NOMO-1 treated with dmso at 0.1 percent for 144 hours (cell line): ENCODE results near the gene STON2.
A peak's percentile ranks its signal among the peaks of the same experiment; 100 is the strongest.
"Not testable (repeated sequence)": the region's sequence is repeated elsewhere in the genome, so short reads cannot be mapped to it uniquely, and the experiment has no call there.

Source experiments
- DNase-seq: peaks from one replicate; lab custom pipeline; 2025; ENCODE audit not compliant: unreplicated experiment; lab: John Stamatoyannopoulos, UW

The STON2 gene, protein sequence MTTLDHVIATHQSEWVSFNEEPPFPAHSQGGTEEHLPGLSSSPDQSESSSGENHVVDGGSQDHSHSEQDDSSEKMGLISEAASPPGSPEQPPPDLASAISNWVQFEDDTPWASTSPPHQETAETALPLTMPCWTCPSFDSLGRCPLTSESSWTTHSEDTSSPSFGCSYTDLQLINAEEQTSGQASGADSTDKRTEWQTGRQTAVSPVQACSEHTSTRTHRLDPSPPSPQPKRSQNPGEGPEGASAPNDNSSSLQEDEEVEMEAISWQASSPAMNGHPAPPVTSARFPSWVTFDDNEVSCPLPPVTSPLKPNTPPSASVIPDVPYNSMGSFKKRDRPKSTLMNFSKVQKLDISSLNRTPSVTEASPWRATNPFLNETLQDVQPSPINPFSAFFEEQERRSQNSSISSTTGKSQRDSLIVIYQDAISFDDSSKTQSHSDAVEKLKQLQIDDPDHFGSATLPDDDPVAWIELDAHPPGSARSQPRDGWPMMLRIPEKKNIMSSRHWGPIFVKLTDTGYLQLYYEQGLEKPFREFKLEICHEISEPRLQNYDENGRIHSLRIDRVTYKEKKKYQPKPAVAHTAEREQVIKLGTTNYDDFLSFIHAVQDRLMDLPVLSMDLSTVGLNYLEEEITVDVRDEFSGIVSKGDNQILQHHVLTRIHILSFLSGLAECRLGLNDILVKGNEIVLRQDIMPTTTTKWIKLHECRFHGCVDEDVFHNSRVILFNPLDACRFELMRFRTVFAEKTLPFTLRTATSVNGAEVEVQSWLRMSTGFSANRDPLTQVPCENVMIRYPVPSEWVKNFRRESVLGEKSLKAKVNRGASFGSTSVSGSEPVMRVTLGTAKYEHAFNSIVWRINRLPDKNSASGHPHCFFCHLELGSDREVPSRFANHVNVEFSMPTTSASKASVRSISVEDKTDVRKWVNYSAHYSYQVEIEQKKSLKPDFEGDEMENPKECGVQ

DNA sequence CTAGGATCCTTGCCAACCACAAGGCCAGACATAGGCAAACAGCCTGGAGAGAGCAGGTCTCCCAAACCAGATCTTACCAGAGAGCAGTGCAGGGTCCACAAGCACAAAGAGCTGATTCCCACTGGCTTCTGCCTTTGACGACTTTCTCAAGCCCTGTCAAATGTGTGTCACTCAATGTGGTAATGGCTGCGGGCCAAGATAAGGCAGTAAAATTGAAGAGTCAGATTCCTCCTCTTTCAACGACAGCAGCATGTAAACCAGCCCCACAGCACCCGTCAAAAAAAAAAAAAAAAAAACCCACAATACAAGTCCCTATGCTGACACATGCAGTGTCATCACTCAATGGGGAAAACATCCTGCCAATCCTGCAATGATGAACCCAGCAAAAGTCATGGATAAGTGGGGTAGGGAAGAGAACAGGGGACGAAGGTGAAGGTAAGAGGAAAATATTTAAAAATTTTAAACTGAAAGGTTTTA lies at the start of gene STON2:
Gene STON2, minus strand, starts transcription at position 123 of the 477 bp plus-strand sequence. CDS start 1,942 bp downstream, outside the sequence.
- no peak for DNase-seq

DNA sequence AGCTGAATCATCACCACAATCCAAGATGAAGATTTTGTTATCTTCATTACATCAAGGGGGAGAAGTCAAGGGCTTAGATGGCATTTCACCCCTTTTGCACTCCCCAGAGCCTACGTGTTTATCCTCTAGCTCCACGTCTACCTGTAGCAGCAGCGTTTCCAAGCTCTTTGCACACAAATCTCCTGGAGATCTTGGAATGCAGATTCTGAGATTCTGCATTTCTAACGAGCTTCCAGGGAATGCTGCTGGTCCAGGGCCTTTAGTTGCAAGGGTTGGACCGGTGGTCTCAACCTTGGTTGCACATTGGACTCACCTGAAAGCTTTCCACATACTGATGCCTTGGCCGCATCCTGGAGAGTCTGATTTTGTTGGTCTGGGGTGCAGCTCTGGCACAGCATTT lies 49.5 kb upstream of the STON2 start:
- no peak for DNase-seq

DNA sequence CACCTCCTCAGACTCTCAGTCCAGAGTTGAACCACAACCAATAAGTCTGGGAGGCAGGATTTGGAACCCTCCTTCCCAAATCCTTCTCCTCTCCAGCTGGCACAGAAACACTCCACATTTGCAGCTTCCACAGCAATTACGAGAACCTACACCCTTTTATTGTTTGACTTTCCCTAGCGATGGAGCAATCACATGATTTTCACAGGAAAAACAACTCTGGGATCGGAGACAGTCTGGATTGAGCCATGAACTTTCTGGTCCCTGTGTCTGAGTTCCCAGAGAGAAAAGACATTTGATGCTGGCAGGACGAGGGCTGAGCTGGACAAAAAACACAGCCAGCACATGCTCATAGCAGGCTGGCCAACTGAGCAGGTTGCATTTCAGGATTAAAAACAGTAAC lies 49.0 kb upstream of the STON2 start:
- DNase-seq = no peak

DNA sequence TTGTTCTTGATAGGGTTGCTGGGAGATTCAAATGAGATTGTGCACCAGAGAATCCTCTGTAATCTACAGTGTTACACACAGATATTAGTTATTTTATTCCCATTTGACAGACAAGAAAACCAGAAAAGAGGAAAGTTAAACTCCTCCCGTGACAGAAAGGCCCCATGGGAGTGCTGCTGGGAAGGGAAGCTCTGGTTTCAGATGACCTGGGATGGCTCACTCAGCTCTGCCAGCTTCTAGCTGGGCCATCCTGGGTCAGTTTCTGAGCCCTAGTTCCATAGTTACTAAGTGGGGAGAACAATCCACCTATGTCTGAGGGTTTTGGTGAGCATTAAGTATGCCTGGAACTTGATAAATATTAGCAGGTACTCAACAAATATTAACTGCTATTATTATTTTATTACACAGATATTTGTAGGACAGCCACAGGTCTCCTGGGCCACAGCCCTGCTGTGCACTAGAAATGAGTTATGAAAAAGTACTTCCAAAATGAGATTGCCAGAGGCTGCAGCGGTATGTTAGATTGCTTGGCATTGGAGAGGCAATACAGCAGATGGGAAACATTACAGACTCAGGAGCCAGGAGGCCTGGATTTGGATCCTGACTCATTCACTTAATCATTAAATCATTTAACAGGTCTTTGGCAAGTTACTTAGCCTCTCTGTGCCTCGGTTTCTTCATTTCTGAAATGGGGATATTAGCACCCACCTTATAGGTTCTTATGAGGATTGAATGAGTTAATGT lies 47.1 kb upstream of the STON2 start:
- no peak for DNase-seq

DNA sequence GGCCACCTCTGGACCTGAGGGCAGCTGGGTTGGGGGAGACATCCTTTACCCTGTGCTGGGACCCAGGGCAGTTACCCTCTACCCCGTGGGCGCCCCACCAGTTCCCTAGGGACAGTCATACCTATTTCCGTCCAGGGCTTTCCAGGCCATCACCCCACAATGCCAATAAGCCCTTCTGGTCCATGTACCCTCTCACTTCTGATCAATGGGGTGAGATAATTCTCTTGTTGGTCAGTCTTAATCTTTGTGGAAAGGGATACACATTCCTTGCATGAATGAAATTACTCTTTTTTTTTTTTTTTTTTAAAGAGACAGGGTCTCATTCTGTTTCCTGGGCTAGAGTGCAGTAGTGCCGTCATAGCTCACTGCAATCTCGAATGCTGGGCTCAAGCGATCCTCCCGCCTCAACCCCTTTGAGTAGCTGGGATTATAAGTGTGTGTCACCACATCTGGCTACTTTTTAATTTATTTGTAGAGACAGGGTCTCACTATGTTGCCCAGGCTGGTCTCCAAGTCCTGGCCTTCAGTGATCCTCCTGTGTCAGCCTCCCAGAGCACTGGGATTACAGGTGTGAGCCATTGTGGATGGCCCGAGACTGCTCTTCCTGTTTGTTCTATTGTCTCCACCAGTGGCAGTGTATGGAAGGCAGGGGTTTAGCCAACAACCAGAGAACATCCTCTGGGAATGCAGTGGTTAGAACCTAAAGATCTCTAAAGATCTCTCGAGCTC lies 46.3 kb upstream of the STON2 start:
- DNase-seq = no peak

DNA sequence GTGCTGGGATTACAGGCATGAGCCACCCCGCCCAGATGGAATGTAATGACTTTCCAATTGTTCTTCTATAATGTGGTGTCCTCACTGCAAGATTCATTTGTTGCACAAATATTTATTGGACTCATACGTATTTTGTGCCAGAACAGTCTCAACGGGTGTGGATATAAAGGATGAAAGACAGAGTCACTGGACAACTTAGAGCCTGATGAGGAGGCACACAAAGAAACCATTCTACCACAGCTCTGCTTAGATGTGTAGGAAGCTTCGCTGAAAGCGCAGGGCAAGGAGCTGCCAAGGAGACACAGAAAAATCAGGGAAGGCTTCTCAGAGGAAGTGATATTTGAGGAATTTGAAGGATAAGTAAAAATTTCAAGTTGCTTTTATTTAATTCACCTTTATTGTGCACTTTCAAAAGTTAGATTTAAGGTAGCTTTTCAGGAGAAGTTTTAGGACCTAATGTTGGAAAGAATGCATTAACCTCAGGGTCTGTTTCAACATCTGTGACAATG lies 41.6 kb upstream of the STON2 start:
- no peak for DNase-seq

DNA sequence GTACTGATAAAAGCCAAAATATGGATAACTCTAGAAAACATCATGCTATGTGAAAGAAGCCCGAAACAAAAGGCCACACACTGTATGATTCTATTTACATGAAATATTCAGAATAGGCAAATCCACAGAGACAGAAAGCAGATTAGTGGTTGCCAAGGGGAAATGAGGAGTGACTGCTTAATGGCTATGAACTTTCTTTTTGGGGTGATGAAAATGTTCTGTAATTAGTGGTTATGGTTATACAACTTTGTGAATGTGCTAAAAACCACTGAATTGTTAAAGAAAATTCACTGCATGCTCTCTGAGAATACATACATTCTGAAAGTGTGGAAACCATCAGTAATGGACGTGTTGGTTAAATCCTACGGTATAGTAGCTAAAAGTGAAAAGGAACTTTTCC lies 39.9 kb upstream of the STON2 start:
- DNase-seq = peak; percentile 30

DNA sequence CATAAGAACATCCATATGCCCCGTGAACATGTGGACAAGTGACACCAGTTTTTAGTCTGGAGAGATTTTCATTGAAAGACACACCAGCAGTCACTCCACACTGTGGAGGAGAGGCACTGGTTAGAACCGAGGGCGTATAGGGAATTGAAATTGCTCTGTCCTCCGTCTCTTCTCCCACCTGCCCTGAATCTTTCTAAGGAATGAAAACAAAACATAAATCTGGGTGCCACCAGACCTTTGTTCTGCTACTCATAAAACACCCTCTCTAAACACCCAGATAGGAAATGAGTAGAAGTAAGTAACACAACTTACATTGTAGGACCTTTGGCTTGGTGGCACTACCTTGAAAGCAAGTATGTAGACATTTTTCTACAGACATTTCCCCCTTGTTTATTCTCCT lies 37.1 kb upstream of the STON2 start:
- no peak for DNase-seq

DNA sequence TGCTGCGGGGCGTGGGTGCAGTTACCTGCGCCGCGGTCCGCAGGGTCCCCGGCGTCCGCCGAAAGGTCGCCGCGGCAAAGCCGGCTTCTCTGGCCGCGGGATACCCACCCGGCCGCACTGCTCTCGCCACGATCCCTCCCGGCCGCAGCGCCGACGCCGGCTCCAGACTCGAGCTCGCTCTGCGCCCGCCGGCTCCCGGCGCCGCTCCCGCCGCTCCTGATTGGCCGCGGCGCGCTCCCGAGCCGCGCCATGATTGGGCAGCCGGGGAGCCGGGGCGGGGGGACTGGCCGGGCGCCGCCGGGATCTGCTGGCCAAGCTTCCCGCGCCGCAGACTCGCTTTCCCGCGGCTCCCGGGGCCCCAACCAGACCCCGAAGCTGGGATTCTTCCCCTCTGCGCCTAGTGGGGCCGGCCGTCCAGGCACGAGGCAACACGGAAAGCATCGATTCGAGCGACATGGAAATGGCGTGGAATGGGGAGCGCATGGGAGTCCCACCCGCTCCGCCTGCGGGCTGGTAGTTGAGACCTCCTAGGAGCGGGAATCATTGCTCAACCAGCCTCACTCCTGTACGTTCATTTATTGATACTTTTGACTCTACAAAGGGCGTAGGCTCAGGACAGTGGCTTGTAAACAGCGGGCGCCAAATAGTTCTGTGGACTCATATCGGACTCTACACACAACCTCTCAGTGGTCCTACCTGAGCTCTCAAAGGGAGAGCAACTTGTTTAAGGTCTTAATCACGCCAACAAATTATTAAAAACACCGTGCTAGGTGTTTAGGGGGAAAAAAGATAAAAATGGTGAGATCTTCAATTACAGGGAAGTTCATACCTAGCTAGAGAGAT lies 36.4 kb upstream of the STON2 start:
- no peak for DNase-seq

DNA sequence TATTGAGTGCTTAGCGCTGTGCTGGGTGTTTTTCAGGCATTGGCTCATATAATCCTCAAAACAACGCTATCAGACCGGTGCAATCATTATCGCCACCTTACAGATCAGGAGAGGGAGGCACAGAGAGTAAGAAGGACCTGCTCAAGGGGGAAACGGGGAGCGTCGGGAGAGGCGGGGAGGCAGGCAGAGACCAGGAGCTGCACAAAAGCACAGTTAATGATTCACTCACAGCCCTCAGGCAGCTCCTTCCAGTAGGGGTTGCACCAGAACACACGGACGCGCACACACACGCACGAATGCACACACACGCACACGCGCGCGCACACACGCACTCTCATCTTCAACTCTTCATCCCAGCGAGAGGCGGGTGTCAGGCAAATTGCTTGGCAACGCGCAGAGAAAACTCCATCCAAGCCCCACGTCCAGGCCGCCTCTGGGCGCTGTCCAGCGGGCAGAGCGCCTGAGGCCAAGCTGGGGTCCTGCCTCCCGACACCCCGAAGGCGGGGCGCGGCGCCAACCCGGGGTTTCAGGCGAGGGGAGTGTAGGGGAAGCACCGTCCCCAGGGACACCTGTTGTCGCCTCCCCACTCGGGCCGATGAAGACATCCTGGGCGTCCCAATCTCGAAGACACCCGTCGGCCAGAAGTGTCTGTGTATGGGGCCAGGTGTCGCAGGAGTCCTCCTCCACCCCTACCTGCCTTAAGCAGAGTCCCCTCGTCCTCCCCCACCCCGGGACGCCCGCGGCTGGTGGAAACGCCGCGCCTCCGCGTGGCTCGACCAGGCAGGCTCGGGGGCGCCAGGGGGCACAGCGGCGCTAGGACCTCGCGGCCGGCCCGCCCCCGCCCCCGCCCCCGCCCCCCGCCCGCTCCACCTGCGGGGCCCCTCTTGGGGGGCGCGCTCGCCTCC lies 35.5 kb upstream of the STON2 start:
- DNase-seq = no peak

DNA sequence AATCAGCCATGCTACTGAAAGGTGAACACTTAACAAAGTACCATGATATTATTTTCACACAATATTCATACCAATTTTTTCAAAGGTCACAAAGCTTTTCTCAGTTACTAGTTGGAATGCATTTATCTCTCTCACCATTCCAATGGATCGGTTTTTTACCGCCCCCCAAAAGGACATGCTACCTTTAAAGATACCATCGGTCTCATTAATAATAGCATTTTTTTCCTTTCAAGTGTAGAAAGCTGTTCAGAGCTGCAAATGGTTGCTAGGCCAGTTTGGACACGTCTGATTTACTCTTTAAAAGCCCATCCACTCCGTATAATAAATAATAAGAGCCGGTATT lies 34.9 kb upstream of the STON2 start:
- no peak for DNase-seq

DNA sequence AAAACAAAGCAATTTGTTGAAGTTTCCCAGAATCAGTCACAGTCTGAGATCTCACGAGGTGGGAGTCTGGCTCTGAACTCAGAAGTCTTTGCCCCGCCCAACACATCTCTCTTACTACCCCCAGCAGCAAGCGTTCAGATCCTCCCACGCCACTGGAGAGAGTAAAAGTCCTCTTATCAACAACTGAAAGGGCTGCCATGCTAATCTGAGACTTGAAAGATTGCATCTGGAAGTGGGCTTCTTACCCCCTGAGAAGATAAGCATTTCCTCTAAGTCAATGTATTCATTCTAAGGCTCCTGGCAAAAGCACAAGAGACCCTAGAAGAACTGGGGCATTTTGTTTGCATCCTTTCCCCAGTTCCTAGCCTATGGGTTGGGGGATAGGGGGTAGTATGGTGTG lies 34.1 kb upstream of the STON2 start:
- no peak for DNase-seq

DNA sequence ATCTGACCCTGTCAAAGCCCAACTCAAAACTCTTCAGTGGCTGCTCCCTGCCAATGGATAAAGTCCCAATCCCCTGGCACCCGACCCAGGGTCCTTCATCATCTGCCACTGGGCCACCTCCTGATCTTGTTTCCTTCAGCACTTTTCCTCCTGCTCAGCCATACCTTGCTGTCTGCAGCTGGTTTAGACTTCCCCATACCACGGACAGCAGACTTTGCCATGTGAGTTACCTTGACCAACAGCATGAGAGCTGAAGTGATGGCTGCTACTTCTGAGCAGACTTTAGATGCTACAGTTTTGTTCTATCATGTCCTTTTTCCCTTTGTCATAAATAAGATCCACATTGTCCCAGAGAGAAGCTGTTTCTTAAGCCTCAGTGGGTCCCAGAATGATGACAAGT lies 33.3 kb upstream of the STON2 start:
- DNase-seq = no peak

DNA sequence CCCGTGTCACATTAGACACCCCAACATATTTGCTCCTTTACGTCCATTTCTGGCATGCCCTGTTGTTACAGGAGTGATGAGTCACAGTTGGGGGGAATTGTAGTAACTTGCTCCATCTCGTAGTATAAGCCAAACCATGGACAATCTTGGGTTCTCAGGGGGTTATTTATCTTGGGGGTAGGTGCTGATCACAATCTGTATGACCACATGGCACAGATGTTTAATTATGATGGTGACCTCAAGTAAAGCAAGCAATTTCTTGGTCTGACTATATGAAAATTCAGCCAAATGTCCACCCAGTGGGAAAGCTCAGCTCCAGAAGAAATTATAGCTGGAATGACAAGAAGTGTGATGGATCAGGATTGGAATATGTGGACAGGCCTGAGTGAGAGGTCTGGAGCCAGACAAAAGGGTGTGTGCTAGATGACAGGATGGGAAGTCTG lies 32.1 kb upstream of the STON2 start:
- DNase-seq = no peak

DNA sequence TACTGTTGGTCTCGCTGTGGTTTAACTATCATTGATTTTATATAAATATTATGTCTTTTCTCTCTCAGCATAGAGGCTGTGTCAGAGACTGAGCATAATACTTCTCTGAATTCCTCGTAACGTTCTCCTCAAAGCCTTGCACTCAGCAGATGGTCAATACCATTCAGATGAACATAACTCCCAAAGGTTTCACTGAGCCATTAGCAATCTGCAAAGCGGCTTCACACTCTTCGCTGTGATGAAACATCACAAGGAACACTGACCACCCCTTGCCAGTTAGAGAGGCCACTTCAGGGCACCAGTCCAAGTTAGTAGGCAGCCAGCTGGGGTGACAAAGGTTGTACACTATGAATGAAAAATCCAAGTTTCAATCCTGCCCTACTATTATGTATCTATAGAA lies 30.1 kb upstream of the STON2 start:
- DNase-seq = no peak

DNA sequence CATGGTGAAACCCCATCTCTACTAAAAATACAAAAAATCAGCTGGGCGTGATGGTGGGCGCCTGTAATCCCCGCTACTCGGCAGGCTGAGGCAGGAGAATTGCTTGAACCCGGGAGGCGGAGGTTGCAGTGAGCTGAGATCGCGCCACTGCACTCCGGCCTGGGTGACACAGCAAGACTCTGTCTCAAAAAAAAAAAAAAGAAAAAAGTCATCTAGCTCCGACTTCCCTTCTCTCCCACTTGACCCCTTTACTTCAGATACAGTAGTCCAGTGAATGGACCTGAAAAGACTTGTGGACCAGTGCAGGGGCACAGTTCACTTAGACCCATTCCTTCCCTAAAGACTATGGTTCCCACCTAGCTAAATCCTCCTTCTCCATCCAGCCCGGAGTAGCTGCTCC lies 29.6 kb upstream of the STON2 start:
- not testable (repeated sequence) for DNase-seq

DNA sequence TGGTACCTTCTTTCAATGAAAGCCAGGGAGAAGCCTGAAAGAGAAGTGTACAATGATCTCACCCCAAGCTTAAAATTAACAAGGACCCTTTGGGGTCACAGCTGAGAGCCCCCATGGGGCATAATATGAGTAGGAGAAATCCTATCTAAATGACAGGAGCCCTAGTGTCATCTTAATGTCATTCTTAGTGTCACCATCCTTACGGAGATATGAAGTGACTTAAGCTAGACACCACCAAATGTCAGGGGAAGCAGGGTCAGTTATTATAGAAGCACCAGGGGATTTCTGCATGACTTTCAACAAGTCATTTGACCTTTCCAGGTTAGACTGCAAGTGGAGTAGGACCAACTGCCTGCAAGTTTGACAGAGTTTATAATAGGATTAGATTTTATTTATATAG lies 28.9 kb upstream of the STON2 start:
- DNase-seq = no peak

DNA sequence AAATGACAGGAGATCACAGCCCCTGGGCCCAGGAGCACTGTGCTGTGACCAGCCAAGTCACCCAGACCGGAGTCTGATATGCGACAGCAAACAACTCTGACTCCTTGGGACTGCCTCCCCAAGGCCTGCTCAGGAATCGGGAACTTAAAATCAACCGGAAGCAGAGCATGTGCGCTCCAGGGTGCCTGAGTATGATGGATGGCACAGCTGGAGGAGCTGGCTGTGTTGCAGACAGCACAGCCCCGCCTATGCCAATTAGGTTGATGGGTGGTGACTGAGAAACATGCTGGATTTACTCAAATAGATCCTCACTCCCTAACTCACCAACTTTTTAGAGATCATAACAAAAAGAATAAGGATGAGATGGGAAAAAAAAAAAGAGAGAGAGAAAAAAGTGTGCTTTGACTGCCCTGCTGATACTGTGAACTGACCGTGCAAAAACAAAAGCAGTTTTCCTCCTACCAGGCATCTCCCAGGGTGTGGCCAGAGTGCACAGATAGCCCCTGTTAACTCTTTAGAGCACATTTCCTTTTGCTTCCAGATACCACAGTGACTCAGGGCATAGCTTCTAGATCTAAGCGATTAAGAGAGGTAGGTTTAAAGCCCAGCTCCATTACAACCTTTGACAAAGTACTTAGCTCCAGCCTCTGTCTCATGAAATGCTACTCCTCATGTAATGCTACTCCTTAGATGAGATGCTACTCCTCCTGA lies 27.4 kb upstream of the STON2 start:
- DNase-seq = peak; percentile 40
